Naive thymus-derived CD8-positive, alpha-beta T cell (primary cell): ENCODE data around the gene KATNA1. TPM values are rescaled to one million over a fixed set of nuclear protein-coding genes. Genes with fewer than 3 reads are reported as not detected.

ENCODE experiments used
- ATAC-seq, 2 donors: fragments of 150-1000 bp; cut with Tn5 transposase in 1 of 2; sonication (Bioruptor Pico), chemical (Tn5 transposase) in 1 of 2; 1 replicate in 1 of 2; 2 replicates in 1 of 2; pipeline ENCODE4 v1.10.0; 2021; ENCODE audit warnings: mild to moderate bottlenecking in 2 of 2, moderate library complexity in 2 of 2
- POLR2A ChIA-PET: fragments of 350-600 bp; sonication (Branson Sonifier 250); formaldehyde crosslinking; loops from one replicate; lab custom pipeline; 2021; ENCODE audit warnings: antibody characterized with exemption; lab: Charles Lee
- DNase-seq, 10 donors: peaks; one replicate each; pipeline versions ENCODE4 v3.0.0 to v3.0.0-alpha.2; 2020 to 2022
- H3K27ac Mint-ChIP-seq, 10 donors: one replicate each; pipeline ENCODE4 v1.8.0; 2020 to 2022; ENCODE audit warnings: mild to moderate bottlenecking in 10 of 10, mixed read lengths in 10 of 10, moderate library complexity in 4 of 10, inconsistent platforms in 1 of 10
- H3K27me3 Mint-ChIP-seq, 5 donors: one replicate each; pipeline ENCODE4 v1.8.0; 2021 to 2022; ENCODE audit warnings: mixed read lengths in 5 of 5
- H3K36me3 Mint-ChIP-seq, 3 donors: one replicate each; pipeline ENCODE4 v1.8.0; 2020 to 2022; ENCODE audit warnings: mixed read lengths in 3 of 3, mild to moderate bottlenecking in 2 of 3, inconsistent platforms in 1 of 3
- H3K4me1 Mint-ChIP-seq, 4 donors: one replicate each; pipeline ENCODE4 v1.8.0; 2021 to 2022; ENCODE audit warnings: mixed read lengths in 4 of 4
- H3K4me3 Mint-ChIP-seq, 10 donors: one replicate each; pipeline ENCODE4 v1.8.0; 2020 to 2022; ENCODE audit warnings: mild to moderate bottlenecking in 10 of 10, mixed read lengths in 10 of 10, moderate library complexity in 6 of 10, inconsistent platforms in 1 of 10
- H3K9me3 Mint-ChIP-seq, 9 donors: one replicate each; pipeline ENCODE4 v1.8.0; 2020 to 2022; ENCODE audit warnings: mixed read lengths in 9 of 9, mild to moderate bottlenecking in 3 of 9, inconsistent platforms in 1 of 9, moderate library complexity in 1 of 9
- polyA plus RNA-seq, 3 donors: library from polyadenylated mRNA; unstranded; fragments of 300-500 nt; fragmentation: Illumina TruSeq; gene quantifications; one replicate each; pipeline ENCODE4 v1.2.3, GENCODE V29; 2021
- total RNA-seq, 8 experiments: library from RNA in 2 of 8; stranded (reverse) in 2 of 8; gene quantifications; one replicate each; pipeline ENCODE4 v1.2.3 and lab custom pipeline; 2021 to 2026

KATNA1 gene
- total and polyA plus RNA-seq, 5 experiments from 2014 or later: 16.2 to 24.9 (median 17.3) TPM

DNA sequence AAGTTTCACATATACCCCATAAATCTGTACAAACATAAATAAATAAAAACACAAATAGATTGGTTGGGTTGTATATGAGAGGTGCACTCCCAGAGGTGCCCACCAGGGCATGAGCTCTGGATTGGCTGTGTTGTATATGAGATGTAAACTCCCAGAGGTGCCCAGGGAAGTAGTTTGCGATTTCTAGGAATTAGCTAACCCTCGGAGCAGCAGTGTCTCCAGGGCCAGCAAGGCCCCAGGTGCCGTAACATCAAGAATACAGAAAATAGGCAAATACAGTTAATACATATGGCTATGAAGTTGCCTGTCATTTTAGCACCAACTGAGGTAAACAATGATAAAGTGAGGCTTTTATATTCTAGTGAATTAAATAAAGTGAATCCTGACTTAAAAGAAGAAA lies 87.8 kb downstream of the KATNA1 start:
- POLR2A ChIA-PET: no interaction called here
- Mint-ChIP-seq H3K27me3 (peaks cover 0 to 11% (median 0%) of the 10 kb centered on the region in 5 donors), H3K9me3 (no peaks in the 10 kb centered on the region), H3K27ac (no peak overlapping the region), H3K4me1 (peaks cover 0 to 6% (median 1%) of the 10 kb centered on the region in 4 donors), H3K36me3 (no peaks in the 10 kb centered on the region), H3K4me3 (no peak overlapping the region)
- DNase-seq: peak in 1 of 10 donors; percentile 7
- no peak for ATAC-seq

DNA sequence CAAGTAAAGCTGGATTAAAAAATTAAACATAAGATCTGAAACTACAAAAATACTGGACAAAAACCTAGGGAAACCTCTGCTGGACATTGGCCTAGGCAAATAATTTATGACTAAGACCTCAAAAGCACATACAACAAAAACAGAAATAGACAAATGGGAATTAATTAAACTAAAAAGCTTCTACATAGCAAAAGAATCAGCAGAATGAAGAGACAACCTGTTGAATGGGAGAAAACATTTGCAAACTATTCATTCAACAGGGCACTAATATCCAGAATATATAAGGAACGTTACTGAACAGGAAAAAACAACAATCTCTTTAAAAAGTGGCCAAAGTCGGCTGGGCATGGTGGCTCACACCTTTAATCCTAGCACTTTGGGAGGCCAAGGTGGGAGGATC lies 89.1 kb downstream of the KATNA1 start:
- H3K36me3 Mint-ChIP-seq: no peaks in the 10 kb centered on the region
- H3K27me3 Mint-ChIP-seq: peaks cover 0 to 20% (median 0%) of the 10 kb centered on the region in 5 donors
- DNase-seq: no peak
- no peaks in the 10 kb centered on the region for H3K9me3 Mint-ChIP-seq
- no peak for ATAC-seq
- H3K4me3 Mint-ChIP-seq: no peak overlapping the region
- POLR2A ChIA-PET: no interaction called here
- H3K4me1 Mint-ChIP-seq: no peaks in the 10 kb centered on the region
- no peak overlapping the region for H3K27ac Mint-ChIP-seq

DNA sequence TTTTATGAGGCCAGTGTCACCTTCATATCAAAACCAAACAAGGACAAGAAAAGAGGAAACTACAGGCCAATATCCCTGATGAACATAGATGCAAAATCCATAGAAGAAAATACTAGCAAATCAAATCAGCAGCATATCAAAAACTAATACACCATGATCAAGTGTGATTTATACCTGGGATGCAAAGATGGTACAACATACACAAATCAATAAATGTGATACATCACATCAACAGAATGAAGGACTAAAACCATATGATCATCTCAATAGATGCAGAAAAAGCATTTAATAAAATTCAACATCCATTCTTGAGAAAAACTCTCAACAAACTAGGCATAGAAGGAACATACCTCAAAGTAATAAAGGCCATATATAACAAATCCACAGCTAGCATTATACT lies 90.5 kb downstream of the KATNA1 start:
- POLR2A ChIA-PET: no interaction called here
- Mint-ChIP-seq H3K4me3 (no peak overlapping the region), H3K36me3 (no peaks in the 10 kb centered on the region), H3K27ac (no peak overlapping the region), H3K9me3 (no peaks in the 10 kb centered on the region), H3K27me3 (peaks cover 0 to 24% (median 0%) of the 10 kb centered on the region in 5 donors), H3K4me1 (no peaks in the 10 kb centered on the region)
- DNase-seq (no peak), ATAC-seq (no peak)

DNA sequence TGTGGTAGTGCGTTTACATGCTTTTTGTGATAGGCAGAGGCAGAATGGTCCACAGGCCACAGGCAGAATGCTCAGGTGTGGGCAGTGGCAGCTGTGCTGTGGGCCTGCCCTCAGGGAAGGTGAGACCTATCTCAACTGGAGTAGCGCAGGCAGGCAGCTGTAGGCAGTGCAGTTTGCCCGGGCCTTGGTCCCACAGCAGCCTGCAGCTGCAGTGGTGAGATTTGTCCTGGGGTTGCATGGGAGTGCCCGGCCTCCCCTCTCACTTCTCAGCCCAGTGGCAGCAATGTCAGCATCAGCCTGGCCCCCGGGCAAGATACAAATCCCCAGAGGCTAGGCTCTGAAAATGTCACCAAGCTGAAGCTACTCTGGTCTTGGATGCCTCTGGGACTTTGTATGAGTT lies 96.6 kb downstream of the KATNA1 start:
- Mint-ChIP-seq H3K36me3 (no peaks in the 10 kb centered on the region), H3K9me3 (no peaks in the 10 kb centered on the region), H3K27me3 (peaks cover 1 to 15% (median 11%) of the 10 kb centered on the region in 5 donors), H3K27ac (no peak overlapping the region), H3K4me1 (peaks cover 0 to 5% (median 4%) of the 10 kb centered on the region in 4 donors), H3K4me3 (no peak overlapping the region)
- no peak for DNase-seq
- ATAC-seq: no peak
- POLR2A ChIA-PET: no interaction called here

DNA sequence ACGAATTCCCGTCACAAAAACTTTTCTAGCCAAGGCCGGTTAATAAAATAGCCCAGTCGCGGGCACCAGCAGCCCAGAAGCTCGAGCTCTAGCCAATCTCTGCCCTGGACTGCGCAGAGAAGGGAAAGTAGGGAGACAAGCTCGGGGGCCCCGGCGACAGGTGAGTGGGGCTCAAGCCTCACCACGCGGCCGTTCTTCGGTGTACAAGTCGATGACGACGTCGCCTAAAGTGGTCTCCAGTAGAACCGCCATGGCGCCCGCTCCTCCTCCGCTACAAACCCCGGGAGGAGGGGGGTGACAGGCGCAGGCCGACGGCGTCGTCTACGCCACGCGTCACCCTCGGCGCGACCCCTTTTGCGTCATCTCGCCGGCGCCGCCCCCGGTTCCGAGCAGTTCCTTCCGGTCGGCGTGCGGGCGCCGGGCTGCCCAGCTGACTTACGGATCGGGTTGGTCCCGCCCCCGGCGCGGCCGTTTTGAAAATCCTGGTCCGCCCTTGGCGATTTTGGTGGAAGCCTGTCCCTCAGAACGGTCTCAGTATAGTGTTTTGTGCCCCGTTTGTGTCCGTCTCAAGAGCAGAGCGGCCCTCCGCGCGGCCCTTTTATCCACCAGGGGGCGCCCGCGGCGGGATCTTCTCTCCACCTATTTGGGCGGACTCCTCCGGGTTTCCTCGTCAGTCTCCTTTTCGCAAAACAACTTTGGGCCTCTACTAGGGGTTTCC lies 102.6 kb downstream of the KATNA1 start, which contains the start of gene PPIL4:
Gene PPIL4, minus strand, starts transcription at position 290 of the 718 bp plus-strand sequence. Its CDS starts 38 bp downstream, at position 252.
- peak; percentile 93 to 98 (median 97) for DNase-seq
- H3K9me3 Mint-ChIP-seq: no peaks in the 10 kb centered on the region
- peak within 1 kb of the TSS; percentile 79 to 100 (median 99) for H3K4me3 Mint-ChIP-seq
- POLR2A ChIA-PET: interaction anchor here (0.6 to 4.4 kb wide), 18 partner anchors 9 to 500 kb away, joined by 3 to 52 read pairs (median 4); partner anchors contain the start of genes GINM1, LATS1, PCMT1 and TAB2
- peaks cover 0 to 4% (median 0%) of the 10 kb centered on the region in 5 donors for H3K27me3 Mint-ChIP-seq
- peak; percentile 83 to 85 for ATAC-seq
- peaks cover 0 to 17% (median 0%) of the 10 kb centered on the region in 3 donors for H3K36me3 Mint-ChIP-seq
- peak within 1 kb of the TSS; percentile 97 to 100 (median 100) for H3K27ac Mint-ChIP-seq
- peaks cover 22 to 45% (median 39%) of the 10 kb centered on the region in 4 donors for H3K4me1 Mint-ChIP-seq

DNA sequence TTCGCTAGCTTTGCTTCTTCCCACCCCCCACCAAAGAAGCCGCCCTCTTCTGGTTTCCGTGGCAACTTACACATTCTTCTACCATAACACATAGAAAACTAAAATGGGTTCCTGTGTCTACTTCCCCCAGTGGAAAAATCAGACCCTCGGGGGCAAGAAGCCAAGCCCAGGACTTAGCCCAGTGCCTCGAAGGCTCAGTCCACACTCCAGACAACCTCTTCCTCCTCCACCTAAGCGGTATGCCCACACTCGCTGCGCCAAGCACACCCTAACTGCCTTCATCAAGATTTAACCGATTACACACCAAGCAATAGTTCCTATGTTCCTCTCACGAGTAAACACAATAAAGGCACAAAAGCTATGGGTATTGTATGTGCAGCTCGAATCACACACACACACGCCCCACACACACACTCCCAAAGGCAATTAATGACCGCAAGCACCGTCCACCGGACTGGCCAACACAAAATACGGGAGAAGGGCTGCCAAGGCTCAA lies 103.2 kb downstream of the KATNA1 start:
- peaks cover 0 to 21% (median 3%) of the 10 kb centered on the region in 3 donors for H3K36me3 Mint-ChIP-seq
- H3K9me3 Mint-ChIP-seq: no peaks in the 10 kb centered on the region
- H3K27me3 Mint-ChIP-seq: peaks cover 0 to 2% (median 0%) of the 10 kb centered on the region in 5 donors
- POLR2A ChIA-PET: interaction anchor here (0.6 to 4.4 kb wide), 17 partner anchors 8 to 499 kb away, joined by 3 to 52 read pairs (median 3); partner anchors contain the start of genes GINM1, LATS1, PCMT1 and TAB2
- peaks cover 23 to 45% (median 41%) of the 10 kb centered on the region in 4 donors for H3K4me1 Mint-ChIP-seq
- peak overlapping the region; percentile 97 to 100 (median 100) for H3K27ac Mint-ChIP-seq
- H3K4me3 Mint-ChIP-seq: peak overlapping the region; percentile 79 to 100 (median 99)
- DNase-seq (peak; percentile 38 to 92 (median 78)), ATAC-seq (peak; percentile 51 to 65)

Other genes starting within 250 kb of the KATNA1 start
- 1 to 10 TPM; 5.1 to 6.0 TPM for gene SUMO4, start 248.5 kb downstream of the KATNA1 start, total RNA-seq
- gene SUMO4, start 248.5 kb downstream of the KATNA1 start, polyA plus RNA-seq: under 1 TPM; 0.30 to 0.80 (median 0.37) TPM
- 10 to 100 TPM; 61.9 to 63.5 TPM for gene ZC3H12D, start 163.7 kb downstream of the KATNA1 start, total RNA-seq
- 1 to 10 TPM; 1.1 to 1.7 (median 1.5) TPM for gene ZC3H12D, start 163.7 kb downstream of the KATNA1 start, polyA plus RNA-seq
- gene PPIL4, start 102.7 kb downstream of the KATNA1 start, total RNA-seq: 10 to 100 TPM; 35.2 to 39.5 TPM
- gene PPIL4, start 102.7 kb downstream of the KATNA1 start, polyA plus RNA-seq: 10 to 100 TPM in 2 of 3 donors, 1 to 10 TPM in 1; 7.1 to 11.8 (median 11.8) TPM
- gene GINM1, start 82.3 kb downstream of the KATNA1 start, total RNA-seq: 10 to 100 TPM; 20.9 to 24.0 TPM
- gene GINM1, start 82.3 kb downstream of the KATNA1 start, polyA plus RNA-seq: 10 to 100 TPM; 15.9 to 20.7 (median 20.1) TPM
- 10 to 100 TPM; 45.1 to 55.7 TPM for gene LATS1, start 69.4 kb upstream of the KATNA1 start, total RNA-seq
- gene LATS1, start 69.4 kb upstream of the KATNA1 start, polyA plus RNA-seq: 10 to 100 TPM in 2 of 3 donors, 1 to 10 TPM in 1; 6.8 to 14.2 (median 14.1) TPM
- 10 to 100 TPM; 62.0 to 66.1 TPM for gene NUP43, start 97.8 kb upstream of the KATNA1 start, total RNA-seq
- 1 to 10 TPM; 2.4 to 6.3 (median 5.9) TPM for gene NUP43, start 97.8 kb upstream of the KATNA1 start, polyA plus RNA-seq
- gene PCMT1, start 101.0 kb upstream of the KATNA1 start, total RNA-seq: 10 to 100 TPM; 53.4 to 54.8 TPM
- 100 to 1,000 TPM; 141 to 148 (median 145) TPM for gene PCMT1, start 101.0 kb upstream of the KATNA1 start, polyA plus RNA-seq
- 1 to 10 TPM; 1.4 to 1.8 TPM for gene LRP11, start 215.6 kb upstream of the KATNA1 start, total RNA-seq
- under 1 TPM; 0.33 to 0.43 (median 0.37) TPM for gene LRP11, start 215.6 kb upstream of the KATNA1 start, polyA plus RNA-seq
- gene RAET1E, start 249.4 kb upstream of the KATNA1 start, total RNA-seq: not detected
- gene RAET1E, start 249.4 kb upstream of the KATNA1 start, polyA plus RNA-seq: not detected